GM23338 (cell line): ENCODE results near the gene NTM.

ENCODE experiments used
- CREB1 ChIP-seq: fragments of 250-450 bp; sonication (Bioruptor Pico); IDR thresholded peaks from 2 replicates; pipeline ENCODE4 v1.5.0; 2020; ENCODE audit warnings: low read depth, mild to moderate bottlenecking, moderate library complexity
- CTCF ChIP-seq, 2 experiments: fragments of 200-600 bp in 1 of 2; sonication (generic) in 1 of 2; conservative IDR thresholded peaks; 2 replicates each; pipeline versions ENCODE4 v1.5.1 to v1.6.1; 2016 to 2017; ENCODE audit warnings: antibody characterized with exemption in 2 of 2, low read depth in 2 of 2, mild to moderate bottlenecking in 2 of 2, moderate library complexity in 1 of 2
- ETS1 ChIP-seq: IDR thresholded peaks from 2 replicates; pipeline ENCODE4 v1.6.1; 2016; ENCODE audit warnings: antibody characterized with exemption
- EZH2 ChIP-seq: fragments of 200-600 bp; sonication (generic); IDR thresholded peaks from one replicate; pipeline ENCODE4 v1.8.0; 2017; ENCODE audit warnings: antibody characterized with exemption, mild to moderate bottlenecking, low read depth; ENCODE audit not compliant: unreplicated experiment
- EZH2phosphoT487 ChIP-seq: fragments of 200-600 bp; sonication (generic); IDR thresholded peaks from one replicate; pipeline ENCODE4 v1.8.1; 2018; ENCODE audit warnings: antibody characterized with exemption; ENCODE audit not compliant: unreplicated experiment
- JUNB ChIP-seq: IDR thresholded peaks from one replicate; pipeline ENCODE4 v1.6.1; 2016; ENCODE audit warnings: antibody characterized with exemption; ENCODE audit not compliant: unreplicated experiment
- NANOG ChIP-seq: IDR thresholded peaks from 2 replicates; pipeline ENCODE4 v1.6.1; 2016; ENCODE audit warnings: antibody characterized with exemption, borderline replicate concordance
- POLR2AphosphoS5 ChIP-seq: IDR thresholded peaks from 2 replicates; pipeline ENCODE4 v1.6.1; 2016; ENCODE audit warnings: antibody characterized with exemption, low read depth
- REST ChIP-seq: IDR thresholded peaks from one replicate; pipeline ENCODE4 v1.6.1; 2018; ENCODE audit warnings: antibody characterized with exemption; ENCODE audit not compliant: unreplicated experiment
- ZNF331 ChIP-seq: fragments of 250-450 bp; sonication (Bioruptor Pico); IDR thresholded peaks from 2 replicates; pipeline ENCODE4 v1.5.0; 2020; ENCODE audit warnings: low read depth, mild to moderate bottlenecking, moderate library complexity
- ZNF462 ChIP-seq: fragments of 250-450 bp; sonication (Bioruptor Pico); IDR thresholded peaks from 2 replicates; pipeline ENCODE4 v1.5.0; 2020; ENCODE audit warnings: mild to moderate bottlenecking, moderate library complexity

GRCh38 chr11:131661132-131661531 lies 290.7 kb downstream of the NTM start:
- TF ChIP-seq CTCF (conservative IDR thresholded peaks at IDR 0.05; ENCODE audit: low read depth in 2 of 2) (no peak), EZH2phosphoT487 (no peak), REST (no peak), POLR2AphosphoS5 (no peak), EZH2 (no peak), ETS1 (no peak), CREB1 (CRISPR knock-in tag) (no peak), NANOG (no peak), JUNB (no peak), ZNF331 (CRISPR knock-in tag) (no peak), ZNF462 (CRISPR knock-in tag) (no peak)
